Esophagus muscularis mucosa (tissue), 4 donors: ENCODE data around the gene FAAP20. TPM values are rescaled to one million over a fixed set of nuclear protein-coding genes. Genes with fewer than 3 reads are reported as not detected.
A peak's percentile ranks its signal among the peaks of the same experiment; 100 is the strongest.

Experiments used
- DNase-seq: peaks from one replicate; pipeline ENCODE4 v3.0.0-alpha.2; 2017; ENCODE audit errors: extremely low spot score
- H3K27ac ChIP-seq, 4 donors: fragments of 200-600 bp; sonication (generic); replicated peaks in 1 of 4; 1 replicate in 3 of 4; 2 replicates in 1 of 4; pipeline ENCODE4 v1.5.1; 2016 to 2019; ENCODE audit warnings: mild to moderate bottlenecking in 1 of 4
- H3K27me3 ChIP-seq, 4 donors: fragments of 200-600 bp; sonication (generic); one replicate each; pipeline versions ENCODE4 v1.5.1 to v1.6.0; 2016 to 2019
- H3K36me3 ChIP-seq, 4 donors: fragments of 200-600 bp; sonication (generic); one replicate each; pipeline ENCODE4 v1.5.1; 2016 to 2019
- H3K4me1 ChIP-seq, 4 donors: fragments of 200-600 bp; sonication (generic); one replicate each; pipeline ENCODE4 v1.5.1; 2016 to 2019
- H3K4me3 ChIP-seq, 4 donors: fragments of 200-600 bp; sonication (generic); 1 replicate in 2 of 4; 2 replicates in 2 of 4; pipeline ENCODE4 v1.5.1; 2016 to 2019; ENCODE audit warnings: mild to moderate bottlenecking in 4 of 4, moderate library complexity in 1 of 4
- H3K9me3 ChIP-seq, 4 donors: fragments of 200-600 bp; sonication (generic); 1 replicate in 3 of 4; 2 replicates in 1 of 4; pipeline ENCODE4 v1.5.1; 2016 to 2019
- EP300 ChIP-seq: sonication (generic); formaldehyde crosslinking; IDR thresholded peaks from one replicate; pipeline ENCODE4 v1.6.1; 2017; ENCODE audit warnings: antibody characterized with exemption
- POLR2A ChIP-seq: fragments of 450-650 bp; IDR thresholded peaks from one replicate; pipeline ENCODE4 v1.6.1; 2017; ENCODE audit warnings: antibody characterized with exemption, moderate library complexity, mild to moderate bottlenecking, low read depth
- POLR2AphosphoS5 ChIP-seq, 2 donors: sonication (generic); formaldehyde crosslinking; IDR thresholded peaks; one replicate each; pipeline ENCODE4 v1.6.1; 2017; ENCODE audit warnings: antibody characterized with exemption in 2 of 2
- WGBS: methylation state at CpG from one replicate; pipeline ENCODE4 v1.1.5; 2018; 5-methylcytosine and 5-hydroxymethylcytosine counted together
- intact Hi-C: fragments of 100-400 bp; cut with DNase I; formaldehyde crosslinking; loops from one replicate; pipeline ENCODE4 v1.15.1; 2023
- total RNA-seq, 4 donors: library from RNA; depleted of rRNA; stranded (reverse); fragments of >200 nt; gene quantifications; one replicate each; pipeline versions ENCODE4 v1.1.0 to v1.2.1, GENCODE V29; 2016
- TF ChIP-seq, protein P1 (sequence below), 3 experiments: fragments of 200-600 bp in 2 of 3; fragments of 450-650 bp in 1 of 3; sonication (generic) in 2 of 3; IDR thresholded peaks; one replicate each; pipeline ENCODE4 v1.5.1; 2017 to 2019; ENCODE audit warnings: antibody characterized with exemption in 3 of 3, mild to moderate bottlenecking in 2 of 3, moderate library complexity in 1 of 3

The FAAP20 gene
- total RNA-seq, 4 donors from 2014 or later, result 37.9 to 81.7 (median 55.7) TPM

DNA sequence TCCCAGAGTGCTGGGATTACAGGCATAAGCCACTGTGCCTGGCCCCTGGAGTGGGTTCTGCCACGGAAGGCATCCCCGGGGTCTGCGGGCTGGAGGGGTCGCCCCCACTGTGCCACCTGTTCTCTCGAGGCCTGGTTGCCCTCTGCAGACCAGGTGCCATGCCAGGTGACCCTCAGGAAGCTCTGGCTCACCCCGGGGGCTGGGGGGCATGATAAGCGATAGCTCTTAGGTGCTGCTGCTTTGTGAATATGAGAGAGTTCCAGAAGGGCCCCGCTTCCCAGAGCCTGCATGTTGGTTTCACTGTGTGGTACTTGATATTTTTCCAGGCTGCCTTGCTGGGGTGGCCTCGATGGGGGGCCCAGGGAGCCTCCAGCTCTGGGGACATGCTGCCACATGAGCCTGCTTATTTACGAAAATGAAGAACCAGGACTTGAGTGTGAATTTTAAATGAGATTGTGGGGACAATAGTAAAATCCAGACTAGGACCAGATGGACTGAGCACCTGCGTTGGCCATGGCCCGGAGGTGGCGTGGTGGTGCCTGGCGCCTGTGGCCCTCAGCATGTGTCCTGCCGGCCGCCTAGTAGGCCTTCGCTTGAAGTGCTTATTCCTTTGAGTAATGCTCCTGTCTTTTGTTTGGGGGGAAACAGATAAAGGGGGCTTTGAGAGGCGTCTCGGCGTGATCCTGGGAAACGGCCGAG, 40.9 kb upstream of the FAAP20 start:
- TF ChIP-seq POLR2A, result peak; percentile 6
- TF ChIP-seq POLR2AphosphoS5 (IDR thresholded peaks at IDR 0.05), result no peak
- TF ChIP-seq EP300, result no peak
- TF ChIP-seq, protein P1, sequence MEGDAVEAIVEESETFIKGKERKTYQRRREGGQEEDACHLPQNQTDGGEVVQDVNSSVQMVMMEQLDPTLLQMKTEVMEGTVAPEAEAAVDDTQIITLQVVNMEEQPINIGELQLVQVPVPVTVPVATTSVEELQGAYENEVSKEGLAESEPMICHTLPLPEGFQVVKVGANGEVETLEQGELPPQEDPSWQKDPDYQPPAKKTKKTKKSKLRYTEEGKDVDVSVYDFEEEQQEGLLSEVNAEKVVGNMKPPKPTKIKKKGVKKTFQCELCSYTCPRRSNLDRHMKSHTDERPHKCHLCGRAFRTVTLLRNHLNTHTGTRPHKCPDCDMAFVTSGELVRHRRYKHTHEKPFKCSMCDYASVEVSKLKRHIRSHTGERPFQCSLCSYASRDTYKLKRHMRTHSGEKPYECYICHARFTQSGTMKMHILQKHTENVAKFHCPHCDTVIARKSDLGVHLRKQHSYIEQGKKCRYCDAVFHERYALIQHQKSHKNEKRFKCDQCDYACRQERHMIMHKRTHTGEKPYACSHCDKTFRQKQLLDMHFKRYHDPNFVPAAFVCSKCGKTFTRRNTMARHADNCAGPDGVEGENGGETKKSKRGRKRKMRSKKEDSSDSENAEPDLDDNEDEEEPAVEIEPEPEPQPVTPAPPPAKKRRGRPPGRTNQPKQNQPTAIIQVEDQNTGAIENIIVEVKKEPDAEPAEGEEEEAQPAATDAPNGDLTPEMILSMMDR (IDR thresholded peaks at IDR 0.05), result no peak
- H3K36me3 ChIP-seq, result peaks cover 0 to under 1% (median 0%) of the 10 kb centered on the region in 4 donors
- DNase-seq, result no peak
- H3K9me3 ChIP-seq, result no peaks in the 10 kb centered on the region
- no peaks in the 10 kb centered on the region for H3K27me3 ChIP-seq
- intact Hi-C loops, result loop anchor here (5.0 kb wide), 1 partner anchor 77 kb away; no protein-coding TSS in a partner anchor
- peak overlapping the region; percentile 74 to 96 (median 81) for H3K4me3 ChIP-seq
- WGBS, result 69% methylated on average over 15 of the region's 22 CpGs
- H3K27ac ChIP-seq, result peak overlapping the region; percentile 89 to 94 (median 92)
- H3K4me1 ChIP-seq, result peaks cover 97 to 100% (median 100%) of the 10 kb centered on the region in 4 donors

DNA sequence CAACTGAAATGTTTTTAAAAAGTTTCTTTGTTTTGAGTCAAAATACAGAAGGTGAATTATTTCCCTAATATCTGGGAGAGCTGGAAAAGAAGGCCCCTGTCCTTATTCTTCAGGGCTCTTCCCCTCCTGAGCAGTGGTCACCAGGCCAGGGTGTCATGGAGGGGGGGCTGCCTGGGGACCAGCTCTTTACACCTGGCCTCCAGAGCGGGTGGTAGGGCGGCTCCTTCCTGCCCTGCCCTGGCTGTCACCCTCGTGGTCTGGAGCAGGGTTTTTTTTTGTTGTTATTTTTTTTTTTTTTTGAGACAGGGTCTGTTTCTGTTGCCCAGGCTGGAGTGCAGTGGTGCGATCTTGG, 40.2 kb upstream of the FAAP20 start:
- Histone ChIP-seq H3K27ac (peak overlapping the region; percentile 89 to 94 (median 92)), H3K4me3 (peak overlapping the region; percentile 74 to 96 (median 81)), H3K27me3 (no peaks in the 10 kb centered on the region), H3K9me3 (no peaks in the 10 kb centered on the region), H3K36me3 (no peaks in the 10 kb centered on the region), H3K4me1 (peaks cover 97 to 100% (median 100%) of the 10 kb centered on the region in 4 donors)
- no peak for DNase-seq
- TF ChIP-seq POLR2AphosphoS5 (IDR thresholded peaks at IDR 0.05), result no peak
- TF ChIP-seq POLR2A, result no peak
- TF ChIP-seq, protein P1 (IDR thresholded peaks at IDR 0.05), result no peak
- TF ChIP-seq EP300, result no peak
- WGBS, result 24% methylated on average over 4 of the region's 4 CpGs
- intact Hi-C loops, result loop anchor here (5.0 kb wide), 3 partner anchors 37 to 78 kb away; no protein-coding TSS in a partner anchor

DNA sequence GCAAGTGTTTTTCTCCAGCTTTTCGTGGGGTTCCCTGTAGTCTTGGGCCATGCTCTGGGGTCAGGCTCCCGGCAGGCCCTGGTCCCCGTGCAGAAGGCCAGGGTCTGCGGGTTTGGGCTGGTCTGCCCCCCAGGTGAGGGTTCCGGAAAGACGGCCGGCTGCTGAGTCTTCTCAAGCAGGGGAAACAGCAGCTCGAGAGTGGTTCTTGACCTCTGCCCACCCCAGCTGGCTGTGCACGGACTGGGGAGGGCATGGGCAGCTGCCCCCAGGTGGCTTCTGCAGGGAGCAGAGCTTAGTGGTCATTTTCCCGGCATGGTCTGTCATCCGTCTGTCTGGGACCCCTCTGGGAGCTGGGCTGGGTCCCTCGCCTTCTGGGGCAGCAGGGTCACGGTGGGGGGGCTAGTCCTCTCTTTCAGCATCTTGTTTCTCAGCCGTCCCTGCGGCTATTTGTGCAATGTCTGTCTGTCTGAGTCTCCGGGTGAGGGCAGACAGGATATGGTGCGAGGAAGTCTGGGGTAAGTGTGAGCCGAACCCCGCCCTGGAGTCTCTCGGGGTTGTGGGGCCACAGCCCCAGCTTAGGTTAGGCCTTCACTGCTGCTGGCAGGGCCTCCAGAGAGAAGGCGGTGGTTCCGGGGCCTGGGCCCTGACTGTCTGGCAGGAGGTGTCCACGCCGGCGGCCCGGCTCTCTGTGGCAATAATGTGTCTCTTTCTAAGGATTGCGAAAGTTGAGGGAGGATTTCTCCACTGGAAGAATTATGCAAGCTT, 39.6 kb upstream of the FAAP20 start:
- peak overlapping the region; percentile 74 to 96 (median 81) for H3K4me3 ChIP-seq
- H3K27me3 ChIP-seq, result no peaks in the 10 kb centered on the region
- 9% methylated on average over 17 of the region's 27 CpGs for WGBS
- H3K9me3 ChIP-seq, result no peaks in the 10 kb centered on the region
- peak overlapping the region; percentile 89 to 94 (median 92) for H3K27ac ChIP-seq
- intact Hi-C loops, result loop anchor here (5.0 kb wide), 2 partner anchors 37 to 63 kb away; no protein-coding TSS in a partner anchor
- no peaks in the 10 kb centered on the region for H3K36me3 ChIP-seq
- TF ChIP-seq POLR2A (no peak), EP300 (no peak), POLR2AphosphoS5 (IDR thresholded peaks at IDR 0.05) (peak; percentile 81 to 85)
- H3K4me1 ChIP-seq, result peaks cover 92 to 100% (median 99%) of the 10 kb centered on the region in 4 donors
- peak; percentile 98 for DNase-seq

DNA sequence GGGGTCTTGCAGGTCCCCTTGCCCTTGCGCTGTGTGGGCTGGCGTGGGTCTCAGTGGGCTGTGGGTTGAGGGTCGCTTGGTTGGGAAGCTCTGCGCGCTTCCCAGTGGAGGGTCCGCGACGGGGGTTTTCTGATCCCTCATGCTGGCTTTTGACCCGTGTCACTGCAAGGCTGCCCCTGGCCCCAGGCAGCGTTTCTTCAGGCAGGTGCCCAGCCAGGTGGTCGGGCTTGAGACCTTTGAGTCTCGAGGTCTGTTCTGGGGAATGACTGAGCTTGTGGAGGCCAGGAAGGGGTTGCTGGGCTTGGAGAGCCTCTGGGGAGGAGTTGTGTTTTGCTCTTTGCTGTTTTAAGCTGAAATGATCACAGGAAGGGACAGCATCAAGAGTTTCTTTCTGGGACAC, 38.9 kb upstream of the FAAP20 start:
- H3K4me1 ChIP-seq, result peaks cover 85 to 96% (median 92%) of the 10 kb centered on the region in 4 donors
- DNase-seq, result no peak
- peak overlapping the region; percentile 89 to 94 (median 92) for H3K27ac ChIP-seq
- TF ChIP-seq, protein P1 (IDR thresholded peaks at IDR 0.05), result no peak
- TF ChIP-seq EP300 (no peak), POLR2AphosphoS5 (IDR thresholded peaks at IDR 0.05) (no peak), POLR2A (no peak)
- no peaks in the 10 kb centered on the region for H3K9me3 ChIP-seq
- H3K4me3 ChIP-seq, result peak overlapping the region; percentile 74 to 96 (median 81)
- 56% methylated on average over 12 of the region's 12 CpGs for WGBS
- no peaks in the 10 kb centered on the region for H3K27me3 ChIP-seq
- no peaks in the 10 kb centered on the region for H3K36me3 ChIP-seq
- intact Hi-C loops, result loop anchor here (5.0 kb wide), 2 partner anchors 36 to 64 kb away; no protein-coding TSS in a partner anchor
